Epidermal melanocyte (primary cell): ENCODE measurements around the gene AGFG1.

Experiments
- DNase-seq: peaks from one replicate; pipeline ENCODE4 v3.0.0; 2011; ENCODE audit warnings: low spot score; ENCODE audit not compliant: insufficient read length

The AGFG1 gene

GRCh38 chr2:227606476-227606875 lies 134.5 kb downstream of the AGFG1 start:
- no peak for DNase-seq

- no peak for DNase-seq
These were observed 136.0 kb downstream of the AGFG1 start for GRCh38 chr2:227607941-227608340.

DNA sequence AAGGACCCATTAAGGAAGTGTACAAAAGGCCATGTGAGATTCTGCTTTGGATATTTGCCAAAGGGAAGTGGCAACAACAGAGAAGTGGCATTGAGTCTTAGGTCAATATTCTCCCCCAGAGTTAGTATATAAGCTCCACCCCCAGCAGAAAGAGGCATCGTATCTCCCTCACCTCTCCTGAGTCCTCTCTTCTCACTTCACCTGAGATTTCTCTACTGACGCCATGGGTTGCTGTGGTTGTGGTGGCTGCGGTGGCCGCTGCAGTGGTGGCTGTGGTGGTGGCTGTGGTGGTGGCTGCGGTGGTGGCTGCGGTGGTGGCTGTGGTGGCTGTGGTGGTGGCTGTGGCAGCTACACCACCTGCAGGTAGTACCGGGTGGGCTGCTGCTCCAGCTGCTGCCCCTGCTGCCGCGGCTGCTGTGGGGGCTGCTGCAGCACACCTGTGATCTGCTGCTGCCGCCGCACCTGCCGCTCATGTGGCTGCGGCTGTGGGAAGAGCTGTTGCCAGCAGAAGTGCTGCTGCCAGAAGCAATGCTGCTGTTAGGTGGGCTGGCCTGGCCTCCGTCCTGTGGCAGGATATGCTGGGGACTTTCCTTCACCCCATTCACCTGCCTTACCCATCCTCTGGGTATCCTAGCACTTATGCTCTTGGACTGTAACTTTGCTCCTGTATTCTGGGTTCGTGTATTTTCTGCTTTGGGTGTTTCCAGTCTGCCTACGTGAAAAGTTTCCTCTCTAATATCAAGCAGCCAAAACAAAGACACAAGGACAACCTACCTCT lies 136.8 kb downstream of the AGFG1 start:
- no peak for DNase-seq

DNA sequence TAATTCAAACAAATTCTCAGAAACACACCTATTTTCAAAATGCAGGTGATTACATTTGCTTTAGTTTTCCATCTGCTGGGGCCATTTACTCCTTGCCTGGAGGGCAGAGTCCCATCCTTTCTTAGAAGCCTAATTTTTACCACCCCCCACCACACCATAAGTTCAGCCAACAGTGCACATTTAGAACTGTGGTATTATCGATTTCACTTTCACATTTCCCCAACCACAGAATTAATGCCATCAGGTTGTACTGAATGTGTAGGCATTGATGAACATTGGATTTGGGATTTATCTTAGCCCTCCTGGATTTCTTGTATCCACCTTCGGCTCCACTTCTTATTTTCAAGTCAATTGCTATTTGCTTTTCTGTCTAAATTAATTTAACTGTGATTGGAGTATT lies 138.2 kb downstream of the AGFG1 start:
- no peak for DNase-seq
